Keratinocyte (primary cell): Measurements from ENCODE around the gene ST6GALNAC6. TPM values are rescaled to one million over a fixed set of nuclear protein-coding genes. Genes with fewer than 3 reads are reported as not detected.
"Not testable (repeated sequence)": the region's sequence is repeated elsewhere in the genome, so short reads cannot be mapped to it uniquely, and the experiment has no call there.

Source experiments
- DNase-seq: peaks from one replicate; pipeline ENCODE4 v3.0.0-alpha.2; 2011; ENCODE audit warnings: low read depth, missing footprints, low spot score
- FAIRE-seq: peaks from 2 replicates; lab custom pipeline; 2011; peaks lifted over from hg19 to GRCh38; lab: Jason Lieb, UNC
- H2AFZ ChIP-seq: 2 replicates; pipeline ENCODE4 v1.6.0; 2012; ENCODE audit warnings: low read length, control low read depth, inconsistent platforms; ENCODE audit not compliant: control insufficient read depth
- H3K27ac ChIP-seq: 2 replicates; pipeline ENCODE4 v1.5.1; 2011; ENCODE audit warnings: low read length; ENCODE audit not compliant: control insufficient read depth, insufficient read depth
- H3K27me3 ChIP-seq: 3 replicates; pipeline ENCODE4 v1.6.0; 2011; ENCODE audit warnings: low read length; ENCODE audit not compliant: control insufficient read depth, insufficient read depth; ENCODE audit errors: extremely low read depth
- H3K36me3 ChIP-seq, 2 experiments: 2 replicates in 1 of 2; 3 replicates in 1 of 2; pipeline ENCODE4 v1.5.1; 2011; ENCODE audit warnings: low read length in 2 of 2, mild to moderate bottlenecking in 1 of 2; ENCODE audit not compliant: control insufficient read depth in 2 of 2, insufficient read depth in 2 of 2; ENCODE audit errors: extremely low read depth in 1 of 2
- H3K4me1 ChIP-seq: 3 replicates; pipeline ENCODE4 v1.5.1; 2011; ENCODE audit warnings: low read length; ENCODE audit not compliant: control insufficient read depth, insufficient read depth; ENCODE audit errors: extremely low read depth
- H3K4me2 ChIP-seq: 3 replicates; pipeline ENCODE4 v1.6.0; 2011; ENCODE audit warnings: low read depth, low read length; ENCODE audit not compliant: control insufficient read depth, insufficient read depth; ENCODE audit errors: extremely low read depth
- H3K4me3 ChIP-seq, 3 experiments: fragments of 200-600 bp in 1 of 3; sonication (generic) in 1 of 3; 2 replicates in 2 of 3; 3 replicates in 1 of 3; pipeline ENCODE4 v1.5.1; 2011 to 2016; ENCODE audit warnings: low read length in 3 of 3, mild to moderate bottlenecking in 3 of 3, control low read depth in 2 of 3, inconsistent platforms in 1 of 3, low read depth in 1 of 3, mixed read lengths in 1 of 3, mixed run types in 1 of 3, moderate library complexity in 1 of 3; ENCODE audit not compliant: control insufficient read depth in 2 of 3, insufficient read depth in 2 of 3; ENCODE audit errors: extremely low read depth in 1 of 3
- H3K79me2 ChIP-seq: 2 replicates; pipeline ENCODE4 v1.6.0; 2012; ENCODE audit warnings: low read length; ENCODE audit not compliant: control insufficient read depth, insufficient read depth
- H3K9ac ChIP-seq: 3 replicates; pipeline ENCODE4 v1.6.0; 2011; ENCODE audit warnings: low read length; ENCODE audit not compliant: control insufficient read depth, insufficient read depth; ENCODE audit errors: extremely low read depth
- H3K9me1 ChIP-seq: 3 replicates; pipeline ENCODE4 v1.6.0; 2011; ENCODE audit warnings: low read length; ENCODE audit not compliant: control insufficient read depth, insufficient read depth; ENCODE audit errors: extremely low read depth
- H3K9me3 ChIP-seq: 2 replicates; pipeline ENCODE4 v1.5.1; 2012; ENCODE audit warnings: low read depth, low read length; ENCODE audit not compliant: control insufficient read depth
- H4K20me1 ChIP-seq: 3 replicates; pipeline ENCODE4 v1.6.0; 2011; ENCODE audit warnings: low read length; ENCODE audit not compliant: control insufficient read depth, insufficient read depth; ENCODE audit errors: extremely low read depth
- CTCF ChIP-seq, 3 experiments: IDR thresholded peaks in 1 of 3; conservative IDR thresholded peaks in 1 of 3; optimal IDR thresholded peaks in 1 of 3; 2 replicates in 2 of 3; 3 replicates in 1 of 3; pipeline versions ENCODE3 to v1.5.1; 2011; ENCODE audit warnings: low read length in 3 of 3, mild to moderate bottlenecking in 3 of 3, moderate library complexity in 2 of 3, control low read depth in 1 of 3, inconsistent platforms in 1 of 3; ENCODE audit not compliant: insufficient read depth in 2 of 3; ENCODE audit errors: extremely low read depth in 1 of 3
- EZH2 ChIP-seq: IDR thresholded peaks from one replicate; pipeline ENCODE4 v1.6.1; 2012; ENCODE audit warnings: inconsistent platforms, mild to moderate bottlenecking, low read length, moderate library complexity
- dilution Hi-C: fragments of 300-500 bp; cut with MboI; formaldehyde crosslinking; loops from one replicate; pipeline ENCODE4 v1.7.0; 2020; ENCODE audit warnings: low sequenced_read_pairs; ENCODE audit not compliant: extremely low pct_ligation_motif_present
- polyA plus RNA-seq, 5 experiments: library from polyadenylated mRNA; depleted of rRNA in 3 of 5; stranded (reverse) in 3 of 5; stranded (forward) in 1 of 5; unstranded in 1 of 5; fragments of >200 nt; gene quantifications; 1 replicate in 1 of 5; 2 replicates in 3 of 5; 3 replicates in 1 of 5; pipeline versions ENCODE4 v1.2.1 to v1.2.3, GENCODE V29; 2011 to 2012; ENCODE audit warnings: missing spikeins in 2 of 5, low read depth in 1 of 5, low replicate concordance in 1 of 5

The ST6GALNAC6 gene
- polyA plus RNA-seq, 1 donor (not counting 4 experiments of a cell fraction or from before 2014, with no cell fraction given): 21.1 TPM

- dilution Hi-C loops, H3K9me1 ChIP-seq, DNase-seq, FAIRE-seq, H3K27ac ChIP-seq, H3K4me2 ChIP-seq, H4K20me1 ChIP-seq, H3K9me3 ChIP-seq, H3K27me3 ChIP-seq, H3K36me3 ChIP-seq, H3K9ac ChIP-seq, H3K79me2 ChIP-seq, H3K4me3 ChIP-seq, H2AFZ ChIP-seq: not testable (repeated sequence)
- peaks cover 12% of the 10 kb centered on the region for H3K4me1 ChIP-seq
- TF ChIP-seq CTCF (optimal IDR thresholded peaks at IDR 0.05 in 1 of 3, IDR thresholded peaks at IDR 0.05 in 1 of 3, conservative IDR thresholded peaks at IDR 0.05 in 1 of 3; ENCODE audit: extremely low read depth in 1 of 3, insufficient read depth in 2 of 3, low read length in 3 of 3): peak in 1 of 3 experiments; percentile 1
Measured at GRCh38 chr9:127870153-127870491, 29.3 kb downstream of the ST6GALNAC6 start.

- Histone ChIP-seq H3K9ac (no peak overlapping the region), H3K27ac (no peak overlapping the region), H3K4me2 (no peak overlapping the region), H3K27me3 (no peaks in the 10 kb centered on the region), H4K20me1 (peaks cover 2% of the 10 kb centered on the region), H3K79me2 (no peaks in the 10 kb centered on the region), H3K36me3 (peaks cover 4 to 8% of the 10 kb centered on the region in 2 experiments), H3K4me3 (no peak overlapping the region), H3K9me3 (no peaks in the 10 kb centered on the region), H3K9me1 (no peaks in the 10 kb centered on the region), H3K4me1 (peaks cover 7% of the 10 kb centered on the region), H2AFZ (no peak overlapping the region)
- DNase-seq: peak; percentile 38
- dilution Hi-C loops: no loop called here
- peak; percentile 51 for FAIRE-seq
- TF ChIP-seq EZH2 (no peak), CTCF (optimal IDR thresholded peaks at IDR 0.05 in 1 of 3, IDR thresholded peaks at IDR 0.05 in 1 of 3, conservative IDR thresholded peaks at IDR 0.05 in 1 of 3; ENCODE audit: extremely low read depth in 1 of 3, insufficient read depth in 2 of 3, low read length in 3 of 3) (peak in 2 of 3 experiments; percentile 76 to 93)
Measured at GRCh38 chr9:127869310-127870152, 29.9 kb downstream of the ST6GALNAC6 start.
